Central memory CD4-positive, alpha-beta T cell (primary cell): ENCODE data around the gene LHFPL5.

Source experiments
- DNase-seq: peaks from one replicate; pipeline ENCODE4 v3.0.0; 2022

The LHFPL5 gene

DNA sequence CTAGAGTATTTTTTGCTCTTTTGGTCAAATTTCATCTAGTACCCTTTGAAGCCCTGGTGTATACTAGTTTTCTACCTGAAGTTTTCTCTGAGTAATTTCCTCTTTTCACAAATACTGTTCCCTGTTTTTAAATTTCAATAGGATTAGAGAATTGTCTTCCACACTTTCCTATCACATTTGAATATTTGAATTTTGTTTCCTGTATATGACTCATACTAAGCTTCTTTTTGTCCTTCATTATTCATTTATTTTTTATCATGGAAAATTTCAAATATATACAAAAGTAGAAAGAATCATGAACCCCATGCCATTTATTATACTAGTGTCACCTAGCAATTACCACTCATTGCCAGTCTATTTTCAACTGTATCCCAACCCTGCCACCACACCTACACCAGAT is 52.7 kb downstream of the LHFPL5 start:
- DNase-seq: no peak

DNA sequence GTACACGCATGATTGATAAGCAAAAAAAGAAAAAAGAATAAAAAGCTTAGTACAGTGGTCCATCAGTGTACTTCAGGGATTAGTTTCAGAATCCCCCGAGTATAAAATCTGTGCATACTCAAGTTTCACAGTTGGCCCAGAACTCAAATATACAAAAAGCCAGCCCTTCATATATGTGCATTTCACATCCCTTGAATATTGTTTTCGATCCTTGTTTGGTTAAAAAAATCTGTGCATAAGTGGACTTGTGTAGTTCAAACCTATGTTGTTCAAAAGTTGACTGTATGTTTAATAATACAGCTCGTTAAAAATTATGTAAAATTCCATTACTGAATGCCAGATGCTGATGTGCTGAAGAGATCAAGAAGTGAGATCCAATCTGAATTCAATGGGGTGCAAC is 54.2 kb downstream of the LHFPL5 start:
- DNase-seq: no peak
